H1 (cell line): Measurements from ENCODE around the gene PCCA. TPM values are rescaled to one million over a fixed set of nuclear protein-coding genes. Genes with fewer than 3 reads are reported as not detected.

Experiments
- CTCF ChIA-PET: fragments of 300-600 bp; sonication (Branson Sonifier 250); formaldehyde crosslinking; loops from one replicate; lab custom pipeline; 2021; ENCODE audit not compliant: partially characterized antibody; lab: Charles Lee
- POLR2A ChIA-PET: fragments of 300-600 bp; sonication (Branson Sonifier 250); formaldehyde crosslinking; loops from one replicate; lab custom pipeline; 2021; ENCODE audit warnings: inconsistent platforms; ENCODE audit not compliant: partially characterized antibody; lab: Charles Lee
- DNase-seq, 2 experiments: peaks; one replicate each; pipeline versions ENCODE4 v3.0.0 to v3.0.0-alpha.2; 2010 to 2022; ENCODE audit warnings: low spot score in 2 of 2, low read depth in 1 of 2, mixed read lengths in 1 of 2
- FAIRE-seq: peaks from 2 replicates; lab custom pipeline; 2011; peaks lifted over from hg19 to GRCh38; lab: Jason Lieb, UNC
- H2AFZ ChIP-seq: 2 replicates; pipeline ENCODE4 v1.8.1; 2012; ENCODE audit warnings: low read length, inconsistent platforms
- H2AK5ac ChIP-seq: 2 replicates; pipeline ENCODE4 v1.6.1; 2013; ENCODE audit warnings: low read depth, low read length
- H2BK120ac ChIP-seq: replicated peaks from 2 replicates; pipeline ENCODE3; 2013; ENCODE audit warnings: low read depth, low read length, inconsistent platforms
- H2BK12ac ChIP-seq: 2 replicates; pipeline ENCODE4 v1.6.1; 2013; ENCODE audit warnings: low read depth, low read length
- H2BK15ac ChIP-seq: 2 replicates; pipeline ENCODE4 v1.6.1; 2013; ENCODE audit warnings: low read length
- H2BK20ac ChIP-seq: 2 replicates; pipeline ENCODE4 v1.6.1; 2013; ENCODE audit warnings: low read length
- H2BK5ac ChIP-seq: 2 replicates; pipeline ENCODE4 v1.6.1; 2013; ENCODE audit warnings: low read depth, low read length
- H3K14ac ChIP-seq: 2 replicates; pipeline ENCODE4 v1.6.1; 2013; ENCODE audit warnings: inconsistent platforms; ENCODE audit not compliant: insufficient read length
- H3K18ac ChIP-seq: 2 replicates; pipeline ENCODE4 v1.6.1; 2013; ENCODE audit warnings: low read length; ENCODE audit errors: extremely low read depth
- H3K23ac ChIP-seq: 2 replicates; pipeline ENCODE4 v1.6.1; 2013; ENCODE audit warnings: inconsistent platforms; ENCODE audit not compliant: insufficient read length
- H3K23me2 ChIP-seq: 2 replicates; pipeline ENCODE4 v1.6.1; 2013; ENCODE audit warnings: low read depth, low read length
- H3K27ac ChIP-seq: 2 replicates; pipeline ENCODE4 v1.6.1; 2011; ENCODE audit warnings: low read depth, low read length, inconsistent platforms
- H3K27me3 ChIP-seq, 4 experiments: replicated peaks in 1 of 4; 1 replicate in 1 of 4; 2 replicates in 3 of 4; pipeline versions ENCODE4 v1.6.1 to v1.8.1; 2011 to 2013; ENCODE audit warnings: low read length in 3 of 4, mild to moderate bottlenecking in 3 of 4, inconsistent platforms in 2 of 4, mixed read lengths in 2 of 4, moderate library complexity in 1 of 4; ENCODE audit not compliant: control insufficient read depth in 3 of 4, insufficient read depth in 3 of 4; ENCODE audit errors: extremely low read depth in 1 of 4
- H3K36me3 ChIP-seq, 4 experiments: 2 replicates each; pipeline versions ENCODE4 v1.6.1 to v1.8.1; 2011 to 2013; ENCODE audit warnings: mild to moderate bottlenecking in 4 of 4, low read length in 3 of 4, moderate library complexity in 2 of 4, control low read depth in 1 of 4, inconsistent platforms in 1 of 4; ENCODE audit not compliant: insufficient read depth in 4 of 4, control insufficient read depth in 2 of 4
- H3K4ac ChIP-seq: replicated peaks from 2 replicates; pipeline ENCODE3; 2013; ENCODE audit warnings: low read length, low read depth, mixed read lengths, inconsistent platforms; ENCODE audit not compliant: insufficient read length
- H3K4me1 ChIP-seq, 4 experiments: replicated peaks in 1 of 4; 1 replicate in 1 of 4; 2 replicates in 3 of 4; pipeline versions ENCODE4 v1.6.1 to v1.8.1; 2011 to 2013; ENCODE audit warnings: low read length in 3 of 4, inconsistent platforms in 2 of 4, mixed read lengths in 1 of 4; ENCODE audit not compliant: insufficient read depth in 4 of 4, control insufficient read depth in 3 of 4
- H3K4me2 ChIP-seq, 2 experiments: 2 replicates each; pipeline versions ENCODE4 v1.6.1 to v1.8.1; 2011 to 2013; ENCODE audit warnings: low read depth in 2 of 2, low read length in 2 of 2, control low read depth in 1 of 2, inconsistent platforms in 1 of 2, mild to moderate bottlenecking in 1 of 2; ENCODE audit not compliant: insufficient read depth in 1 of 2
- H3K4me3 ChIP-seq, 4 experiments: fragments of 200-600, 300-600 bp in 1 of 4; sonication (generic), shearing (Covaris generic), sonication (Bioruptor Twin) in 1 of 4; 2 replicates each; pipeline versions ENCODE4 v1.5.1 to v1.8.1; 2011 to 2016; ENCODE audit warnings: low read length in 4 of 4, low read depth in 3 of 4, control low read depth in 2 of 4, inconsistent platforms in 2 of 4, mild to moderate bottlenecking in 2 of 4, mixed read lengths in 1 of 4, moderate library complexity in 1 of 4; ENCODE audit not compliant: insufficient read depth in 2 of 4; ENCODE audit errors: extremely low read depth in 1 of 4
- H3K56ac ChIP-seq: replicated peaks from 2 replicates; pipeline ENCODE3; 2013; ENCODE audit warnings: low read depth, mild to moderate bottlenecking, mixed read lengths, low read length, inconsistent platforms; ENCODE audit not compliant: insufficient read length
- H3K79me1 ChIP-seq: 2 replicates; pipeline ENCODE4 v1.6.1; 2013; ENCODE audit warnings: low read depth, low read length, control low read depth
- H3K79me2 ChIP-seq, 2 experiments: 2 replicates each; pipeline versions ENCODE4 v1.6.1 to v1.8.1; 2012 to 2013; ENCODE audit warnings: low read length in 2 of 2, mild to moderate bottlenecking in 2 of 2, inconsistent platforms in 1 of 2; ENCODE audit not compliant: insufficient read depth in 2 of 2, control insufficient read depth in 1 of 2
- H3K9ac ChIP-seq, 4 experiments: replicated peaks in 1 of 4; 1 replicate in 1 of 4; 2 replicates in 3 of 4; pipeline versions ENCODE4 v1.6.1 to v1.8.1; 2011 to 2013; ENCODE audit warnings: low read depth in 3 of 4, low read length in 3 of 4, control low read depth in 2 of 4, mild to moderate bottlenecking in 2 of 4, moderate library complexity in 2 of 4, inconsistent platforms in 1 of 4; ENCODE audit errors: extremely low read depth in 1 of 4
- H3K9me3 ChIP-seq, 2 experiments: 2 replicates each; pipeline versions ENCODE4 v1.6.1 to v1.8.1; 2012 to 2013; ENCODE audit warnings: mild to moderate bottlenecking in 2 of 2, moderate library complexity in 2 of 2, control low read depth in 1 of 2, inconsistent platforms in 1 of 2, low read depth in 1 of 2, low read length in 1 of 2, mixed read lengths in 1 of 2; ENCODE audit not compliant: insufficient read depth in 2 of 2
- H4K20me1 ChIP-seq, 2 experiments: replicated peaks in 1 of 2; 2 replicates each; pipeline versions ENCODE3 to v1.8.1; 2011 to 2013; ENCODE audit warnings: inconsistent platforms in 2 of 2, low read length in 2 of 2, mild to moderate bottlenecking in 1 of 2; ENCODE audit not compliant: insufficient read depth in 2 of 2, control insufficient read depth in 1 of 2
- H4K5ac ChIP-seq: 2 replicates; pipeline ENCODE4 v1.6.1; 2013; ENCODE audit warnings: low read length, low read depth, mixed read lengths, inconsistent platforms; ENCODE audit not compliant: insufficient read length
- H4K8ac ChIP-seq: 2 replicates; pipeline ENCODE4 v1.8.0; 2013; ENCODE audit warnings: mild to moderate bottlenecking, moderate library complexity, low read length, inconsistent platforms; ENCODE audit not compliant: insufficient read depth; ENCODE audit errors: extremely low read depth
- H4K91ac ChIP-seq: replicated peaks from 2 replicates; pipeline ENCODE3; 2013; ENCODE audit warnings: low read length, mixed read lengths, inconsistent platforms; ENCODE audit not compliant: insufficient read length
- ASH2L ChIP-seq: fragments of 200-600, 300-600 bp; sonication (generic); IDR thresholded peaks from one replicate; pipeline ENCODE4 v1.7.1; 2017; ENCODE audit warnings: low read length
- CBX8 ChIP-seq: fragments of 300-800, 300-1000 bp; sonication (generic); IDR thresholded peaks from 2 replicates; pipeline ENCODE4 v1.7.1; 2016; ENCODE audit warnings: low read depth, low read length, borderline replicate concordance
- CHD1 ChIP-seq: IDR thresholded peaks from 2 replicates; pipeline ENCODE4 v1.6.1; 2012; ENCODE audit warnings: low read depth, low read length, improper control_type of control experiment
- EGR1 ChIP-seq: IDR thresholded peaks from 2 replicates; pipeline ENCODE4 v1.6.1; 2011; ENCODE audit warnings: low read depth, low read length, borderline replicate concordance
- FOSL1 ChIP-seq: IDR thresholded peaks from 2 replicates; pipeline ENCODE4 v1.6.1; 2011; ENCODE audit warnings: mild to moderate bottlenecking, low read depth, low read length, moderate library complexity; ENCODE audit not compliant: insufficient read depth
- POU5F1 ChIP-seq: IDR thresholded peaks from 2 replicates; pipeline ENCODE4 v1.6.1; 2011; ENCODE audit warnings: low read depth, mild to moderate bottlenecking, low read length, moderate library complexity
- TAF7 ChIP-seq: optimal IDR thresholded peaks from 2 replicates; pipeline ENCODE3; 2011; ENCODE audit warnings: low read depth, mild to moderate bottlenecking, inconsistent platforms, low read length, moderate library complexity, borderline replicate concordance
- TEAD4 ChIP-seq: IDR thresholded peaks from 2 replicates; pipeline ENCODE4 v1.6.1; 2012; ENCODE audit warnings: low read depth, low read length, inconsistent platforms, mixed read lengths
- WGBS, 2 experiments: shearing (Covaris generic) in 1 of 2; methylation state at CpG; one replicate each; pipeline versions ENCODE4 v1.1.6 to v1.1.7; 2013 to 2015; ENCODE audit warnings: low lambda C conversion rate in 2 of 2, mixed read lengths in 2 of 2, inconsistent platforms in 1 of 2, low coverage in 1 of 2, missing lambda C conversion rate in 1 of 2; ENCODE audit not compliant: insufficient replicate concordance in 2 of 2, insufficient coverage in 1 of 2, insufficient read length in 1 of 2; ENCODE audit errors: extremely low coverage in 1 of 2, missing lambda C conversion rate in 1 of 2; 5-methylcytosine and 5-hydroxymethylcytosine counted together
- polyA plus RNA-seq, 7 experiments: library from polyadenylated mRNA; depleted of rRNA in 3 of 7; stranded (reverse) in 5 of 7; unstranded in 2 of 7; fragments of >200 nt in 5 of 7; fragments of 200-250 nt in 2 of 7; gene quantifications; 1 replicate in 5 of 7; 2 replicates in 1 of 7; 4 replicates in 1 of 7; pipeline versions ENCODE4 v1.2.1 to v1.2.3, GENCODE V29; 2011 to 2013; ENCODE audit warnings: missing spikeins in 2 of 7, mixed read lengths in 2 of 7
- total RNA-seq: library from RNA; stranded (reverse); fragmentation: NEBNext Ultra II Directional; extraction: Animal tissue kit (Norgen Biotek cat#: 25700); gene quantifications from 2 replicates; pipeline ENCODE4 v1.2.1, GENCODE V29; 2021
- TF ChIP-seq, protein P1 (sequence below): IDR thresholded peaks from 2 replicates; pipeline ENCODE4 v1.6.1; 2012; ENCODE audit warnings: inconsistent platforms

Gene PCCA
- total and polyA plus RNA-seq, 2 of the 8 experiments (the other 6 are each of a cell fraction or from before 2014, with no cell fraction given) = 18.4 to 49.8 TPM

- 56% methylated on average over 6 of the region's 6 CpGs; no CpG with 5 or more reads in 1 of the 2 experiments for WGBS, 2 experiments
- Histone ChIP-seq H3K27ac (no peak overlapping the region; the same call in 1 of the 2 replicates), H2AFZ (no peak overlapping the region), H3K4me3 (0 out of 8 replicates have a peak overlapping the region, but pooled peaks of 1 of the 4 experiments have one; percentile 10), H3K27me3 (no peaks in the 10 kb centered on the region), H3K4me1 (peaks cover 3 to 6% (median 3%) of the 10 kb centered on the region in 4 experiments; a peak in 4 of 7 replicates), H4K5ac (no peak overlapping the region), H2BK120ac (no peak overlapping the region), H3K23ac (no peak overlapping the region), H3K4ac (no peak overlapping the region), H3K18ac (no peak overlapping the region), H3K56ac (no peak overlapping the region), H4K8ac (no peak overlapping the region), H3K79me2 (no peaks in the 10 kb centered on the region), H4K20me1 (no peaks in the 10 kb centered on the region), H4K91ac (no peak overlapping the region), H3K9me3 (peaks cover 16 to 18% of the 10 kb centered on the region in 2 experiments), H3K4me2 (no peak overlapping the region), H3K79me1 (no peaks in the 10 kb centered on the region), H2AK5ac (no peak overlapping the region), H2BK15ac (no peak overlapping the region), H3K14ac (no peak overlapping the region), H3K9ac (no peak overlapping the region), H2BK12ac (no peak overlapping the region), H3K36me3 (peaks cover 0 to 11% (median 6%) of the 10 kb centered on the region in 4 experiments; a peak in 3 of 8 replicates), H2BK5ac (no peak overlapping the region), H2BK20ac (no peak overlapping the region), H3K23me2 (no peaks in the 10 kb centered on the region)
- FAIRE-seq = no peak
- no peak for DNase-seq
- POLR2A ChIA-PET = interaction anchor here (1.2 kb wide), 1 partner anchor 22 kb away, joined by 3 read pairs; no protein-coding TSS in a partner anchor
- TF ChIP-seq FOSL1 (no peak), POU5F1 (no peak), CHD1 (no peak), EGR1 (no peak), TEAD4 (0 out of 2 replicates have a peak, but pooled peaks have one; percentile 18), TAF7 (no peak), ASH2L (peak; percentile 51), CBX8 (no peak)
- TF ChIP-seq, protein P1, sequence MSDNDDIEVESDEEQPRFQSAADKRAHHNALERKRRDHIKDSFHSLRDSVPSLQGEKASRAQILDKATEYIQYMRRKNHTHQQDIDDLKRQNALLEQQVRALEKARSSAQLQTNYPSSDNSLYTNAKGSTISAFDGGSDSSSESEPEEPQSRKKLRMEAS = no peak
- CTCF ChIA-PET = interaction anchor here (0.6 to 1.6 kb wide), 4 partner anchors 15 to 1631 kb away, joined by 3 to 4 read pairs (median 3); no protein-coding TSS in a partner anchor
Observed at GRCh38 chr13:100403675-100404074, 314.8 kb downstream of the PCCA start.
